Heart left ventricle (tissue), 16 donors: ENCODE results near the gene TNPO2. TPM values are rescaled to one million over a fixed set of nuclear protein-coding genes. Genes with fewer than 3 reads are reported as not detected.

Experiments used
- ATAC-seq, 4 donors: fragments of 200-7000 bp; cut with Tn5 transposase; one replicate each; pipeline ENCODE4 v1.9.1; 2020 to 2022; ENCODE audit warnings: moderate library complexity in 4 of 4, mild to moderate bottlenecking in 3 of 4, moderate number of reproducible peaks in 1 of 4
- DNase-seq, 5 donors: peaks; one replicate each; pipeline ENCODE4 v3.0.0-alpha.2; 2020
- H3K27ac ChIP-seq, 12 donors: fragments of 200-600 bp; sonication (generic) in 4 of 12; one replicate each; pipeline versions ENCODE4 v1.5.0 to v1.8.0; 2016 to 2022; ENCODE audit warnings: mild to moderate bottlenecking in 2 of 12
- H3K27me3 ChIP-seq, 9 donors: fragments of 200-600 bp; sonication (generic) in 2 of 9; one replicate each; pipeline versions ENCODE4 v1.5.1 to v1.8.0; 2016 to 2022; ENCODE audit warnings: mild to moderate bottlenecking in 3 of 9
- H3K36me3 ChIP-seq, 9 donors: fragments of 200-600 bp; sonication (generic) in 2 of 9; one replicate each; pipeline versions ENCODE4 v1.5.0 to v1.8.0; 2018 to 2022; ENCODE audit warnings: mild to moderate bottlenecking in 2 of 9
- H3K4me1 ChIP-seq, 12 donors: fragments of 200-600 bp; sonication (generic) in 4 of 12; one replicate each; pipeline versions ENCODE4 v1.5.0 to v1.8.0; 2016 to 2022; ENCODE audit warnings: mild to moderate bottlenecking in 3 of 12
- H3K4me3 ChIP-seq, 12 donors: fragments of 200-600 bp; sonication (generic) in 4 of 12; one replicate each; pipeline versions ENCODE4 v1.5.0 to v1.8.0; 2017 to 2022; ENCODE audit warnings: mild to moderate bottlenecking in 9 of 12, moderate library complexity in 4 of 12
- H3K9me3 ChIP-seq, 12 donors: fragments of 200-600 bp; sonication (generic) in 4 of 12; one replicate each; pipeline versions ENCODE4 v1.5.0 to v1.8.0; 2016 to 2022; ENCODE audit warnings: mild to moderate bottlenecking in 1 of 12
- POLR2A ChIP-seq, 2 donors: fragments of 450-650 bp; IDR thresholded peaks; one replicate each; pipeline ENCODE4 v1.6.1; 2017; ENCODE audit warnings: antibody characterized with exemption in 2 of 2, mild to moderate bottlenecking in 2 of 2, moderate library complexity in 2 of 2
- WGBS, 4 donors: extraction: QIAGEN DNeasy Blood & Tissue Kit in 2 of 4; methylation state at CpG; one replicate each; pipeline versions ENCODE4 v1.1.5 to v1.1.7; 2013 to 2018; 5-methylcytosine and 5-hydroxymethylcytosine counted together
- intact Hi-C, 10 donors: fragments of 100-400 bp; cut with DNase I; formaldehyde crosslinking; loops; one replicate each; pipeline versions ENCODE4 v1.11.1 to v1.14.2; 2022
- polyA plus RNA-seq, 2 donors: library from polyadenylated mRNA; stranded (reverse); fragments of 200-250 nt; gene quantifications; one replicate each; pipeline ENCODE4 v1.2.3, GENCODE V29; 2013
- total RNA-seq, 9 donors: library from RNA; depleted of rRNA in 2 of 9; stranded (reverse); fragments of >200 nt in 2 of 9; fragmentation: NEBNext Ultra II Directional in 3 of 9; extraction: Animal tissue kit (Norgen Biotek cat#: 25700) in 3 of 9; gene quantifications; one replicate each; pipeline versions ENCODE4 v1.1.0 to v1.2.4, GENCODE V29; 2016 to 2023
- TF ChIP-seq, protein P1 (sequence below), 12 donors: fragments of 200-600 bp; sonication (generic) in 4 of 12; IDR thresholded peaks; one replicate each; pipeline versions ENCODE4 v1.5.0 to v1.8.0; 2018 to 2022; ENCODE audit warnings: antibody characterized with exemption in 12 of 12, mild to moderate bottlenecking in 5 of 12
- donor health status: ischemic (EF 13 %, LVEDD 7.1; RV severe dilation, severe dysfunction).
- donor health status: healthy with polysubstance abuse.
- donor health status: DM: no; HTN: yes; CAD: no.
- donor health status: DM: no; HTN: no; CAD: no.
- donor health status: ischemic (EF 25% LVEDD 6.9; RV normal size, moderate dysfunction).
- donor health status: ischemic (EF 25% LVEDD 5.7; RV mildly dilated, moderate dysfunction).
- donor health status: healthy.
- donor health status: DM: yes; HTN: yes; CAD: no.
- donor health status: ischemic (EF 35%, LVEDD 5.7; RV mildly dilated, moderate dysfunction).
- donor health status: nonischemic (EF 11% LVEDD 7.7; RV severe dilation, severe dysfunction).
- donor health status: DM: yes; HTN: yes; CAD: no.
- donor health status: PGD.
- donor health status: ischemic (EF 29% LVEDD 5.4; RV normal size, mild dysfunction).
- donor health status: nonischemic (EF 23%, LVEDD 6.1; RV moderate dilation, normal function).

TNPO2 gene
- total and polyA plus RNA-seq, 11 donors, result 18.0 to 57.4 (median 37.0) TPM

DNA sequence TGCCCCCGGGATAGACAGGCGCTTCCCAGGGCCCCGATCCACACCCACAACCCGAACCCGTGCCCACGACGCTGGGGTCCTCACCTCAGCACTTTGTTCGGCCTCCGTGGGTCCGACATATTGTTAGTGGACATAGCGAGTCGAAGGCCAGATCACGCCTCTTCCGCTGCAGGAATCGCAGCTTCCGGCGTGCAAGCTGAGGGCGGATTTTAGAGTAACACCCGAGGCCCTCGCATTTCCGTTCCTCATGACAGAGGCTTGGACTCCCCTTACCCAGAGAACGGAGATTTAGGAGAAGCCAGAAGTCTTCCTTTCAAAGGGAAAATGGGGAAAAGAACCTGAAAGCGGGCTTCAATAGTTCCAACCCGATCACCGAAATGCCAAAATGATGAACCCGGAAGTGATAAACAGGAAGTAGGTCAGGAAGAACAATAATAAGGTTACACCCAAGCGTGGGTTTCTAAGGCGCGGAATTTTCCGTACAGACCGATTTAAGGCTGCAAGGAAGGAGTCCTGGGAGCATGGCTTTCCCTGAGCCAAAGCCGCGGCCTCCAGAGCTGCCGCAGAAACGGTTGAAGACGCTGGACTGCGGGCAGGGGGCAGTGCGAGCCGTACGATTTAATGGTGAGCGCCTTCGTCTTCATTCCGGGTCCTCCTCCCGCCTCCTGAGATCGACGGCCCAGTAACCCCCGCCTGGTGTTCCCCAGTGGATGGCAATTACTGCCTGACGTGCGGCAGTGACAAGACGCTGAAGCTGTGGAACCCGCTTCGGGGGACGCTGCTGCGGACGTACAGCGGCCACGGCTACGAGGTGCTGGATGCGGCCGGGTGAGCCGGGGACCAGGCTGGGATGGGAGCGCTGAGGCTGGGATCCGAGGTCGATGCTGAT, 54.2 kb downstream of the TNPO2 start:
- TF ChIP-seq POLR2A (IDR thresholded peaks at IDR 0.05), result peak in 1 of 2 donors; percentile 9
- TF ChIP-seq, protein P1, sequence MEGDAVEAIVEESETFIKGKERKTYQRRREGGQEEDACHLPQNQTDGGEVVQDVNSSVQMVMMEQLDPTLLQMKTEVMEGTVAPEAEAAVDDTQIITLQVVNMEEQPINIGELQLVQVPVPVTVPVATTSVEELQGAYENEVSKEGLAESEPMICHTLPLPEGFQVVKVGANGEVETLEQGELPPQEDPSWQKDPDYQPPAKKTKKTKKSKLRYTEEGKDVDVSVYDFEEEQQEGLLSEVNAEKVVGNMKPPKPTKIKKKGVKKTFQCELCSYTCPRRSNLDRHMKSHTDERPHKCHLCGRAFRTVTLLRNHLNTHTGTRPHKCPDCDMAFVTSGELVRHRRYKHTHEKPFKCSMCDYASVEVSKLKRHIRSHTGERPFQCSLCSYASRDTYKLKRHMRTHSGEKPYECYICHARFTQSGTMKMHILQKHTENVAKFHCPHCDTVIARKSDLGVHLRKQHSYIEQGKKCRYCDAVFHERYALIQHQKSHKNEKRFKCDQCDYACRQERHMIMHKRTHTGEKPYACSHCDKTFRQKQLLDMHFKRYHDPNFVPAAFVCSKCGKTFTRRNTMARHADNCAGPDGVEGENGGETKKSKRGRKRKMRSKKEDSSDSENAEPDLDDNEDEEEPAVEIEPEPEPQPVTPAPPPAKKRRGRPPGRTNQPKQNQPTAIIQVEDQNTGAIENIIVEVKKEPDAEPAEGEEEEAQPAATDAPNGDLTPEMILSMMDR (IDR thresholded peaks at IDR 0.05), result peak in 1 of 12 donors; percentile 16
- Histone ChIP-seq H3K4me3 (peak overlapping the region; percentile 64 to 100 (median 88)), H3K4me1 (peaks cover 9 to 47% (median 39%) of the 10 kb centered on the region in 12 donors), H3K27me3 (no peaks in the 10 kb centered on the region), H3K9me3 (no peaks in the 10 kb centered on the region), H3K27ac (peak overlapping the region; percentile 91 to 99 (median 96)), H3K36me3 (peaks cover 0 to 40% (median 26%) of the 10 kb centered on the region in 9 donors)
- WGBS, 4 donors, result 0 to 1% (median 0%) methylated on average over 39 to 64 of the region's 64 CpGs
- DNase-seq (peak; percentile 81 to 88 (median 84)), ATAC-seq (peak; percentile 58 to 79 (median 68))
- intact Hi-C loops, result loop anchor here in 7 of 10 donors (5.0 to 10.0 kb wide), 3 partner anchors 57 to 175 kb away; partner anchors contain the start of genes ZNF490 (in 1 of the 7) and ZNF791 (in 1 of the 7)

DNA sequence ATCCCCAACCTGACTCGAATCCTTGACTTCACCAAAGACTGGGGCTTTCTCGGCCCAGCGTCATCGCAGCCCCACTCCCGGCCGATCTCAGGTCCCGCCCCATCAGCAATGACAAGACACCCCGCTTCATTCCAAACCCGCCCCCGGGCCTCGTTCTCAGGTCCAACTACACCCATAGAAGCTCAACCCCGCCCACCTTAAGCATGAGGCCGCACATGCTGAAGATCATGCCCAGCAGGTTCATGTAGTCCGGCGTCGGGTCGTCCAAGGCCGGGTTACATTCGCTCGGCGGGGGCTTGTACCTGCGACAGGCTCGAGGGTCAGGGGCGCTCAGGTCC, 54.8 kb downstream of the TNPO2 start:
- 0 to 1% (median 0%) methylated on average over 18 to 24 of the region's 24 CpGs for WGBS, 4 donors
- Histone ChIP-seq H3K4me1 (peaks cover 9 to 51% (median 39%) of the 10 kb centered on the region in 12 donors), H3K4me3 (peak overlapping the region; percentile 64 to 100 (median 88)), H3K36me3 (peaks cover 0 to 34% (median 20%) of the 10 kb centered on the region in 9 donors), H3K27me3 (no peaks in the 10 kb centered on the region), H3K9me3 (no peaks in the 10 kb centered on the region), H3K27ac (peak overlapping the region; percentile 91 to 99 (median 96))
- intact Hi-C loops, result loop anchor here in 1 of 10 donors (5.0 kb wide), 1 partner anchor 107 kb away; no protein-coding TSS in a partner anchor
- ATAC-seq (peak in 3 of 4 donors; percentile 5 to 21 (median 7)), DNase-seq (peak; percentile 46 to 71 (median 56))
- no peak for TF ChIP-seq POLR2A (IDR thresholded peaks at IDR 0.05)
- TF ChIP-seq, protein P1 (IDR thresholded peaks at IDR 0.05), result no peak

DNA sequence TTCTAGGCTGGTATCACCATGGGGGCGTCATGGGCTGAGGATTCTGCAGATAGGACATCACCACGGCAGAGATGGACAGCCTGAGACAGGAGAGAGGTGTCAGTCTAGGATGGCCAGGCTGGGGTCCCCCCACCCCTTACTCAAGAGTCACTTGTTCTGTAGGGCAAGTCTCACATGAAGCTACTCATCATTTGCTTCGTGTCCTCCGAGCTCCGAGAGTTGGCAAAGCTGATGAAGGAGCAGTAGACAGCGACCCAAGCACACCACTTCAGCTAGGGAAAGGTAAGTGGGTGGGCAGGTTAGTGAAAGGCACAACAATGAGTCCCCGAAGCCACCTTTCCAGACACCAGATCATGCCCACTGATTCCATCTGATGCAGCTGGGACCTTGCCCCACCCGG, 55.4 kb downstream of the TNPO2 start:
- intact Hi-C loops, result loop anchor here in 1 of 10 donors (5.0 kb wide), 1 partner anchor 106 kb away; no protein-coding TSS in a partner anchor
- Histone ChIP-seq H3K9me3 (no peaks in the 10 kb centered on the region), H3K4me3 (peak overlapping the region in 11 of 12 donors; percentile 75 to 100 (median 88)), H3K4me1 (peaks cover 9 to 51% (median 39%) of the 10 kb centered on the region in 12 donors), H3K27ac (peak overlapping the region in 4 of 12 donors; percentile 91 to 98 (median 96)), H3K36me3 (peaks cover 0 to 34% (median 20%) of the 10 kb centered on the region in 9 donors), H3K27me3 (no peaks in the 10 kb centered on the region)
- TF ChIP-seq POLR2A (IDR thresholded peaks at IDR 0.05), result no peak
- TF ChIP-seq, protein P1 (IDR thresholded peaks at IDR 0.05), result no peak
- 62 to 78% (median 70%) methylated on average over 8 of the region's 8 CpGs for WGBS, 4 donors
- no peak for DNase-seq
- no peak for ATAC-seq
